ENCODE results near the gene DPP6.

DPP6 gene

DNA sequence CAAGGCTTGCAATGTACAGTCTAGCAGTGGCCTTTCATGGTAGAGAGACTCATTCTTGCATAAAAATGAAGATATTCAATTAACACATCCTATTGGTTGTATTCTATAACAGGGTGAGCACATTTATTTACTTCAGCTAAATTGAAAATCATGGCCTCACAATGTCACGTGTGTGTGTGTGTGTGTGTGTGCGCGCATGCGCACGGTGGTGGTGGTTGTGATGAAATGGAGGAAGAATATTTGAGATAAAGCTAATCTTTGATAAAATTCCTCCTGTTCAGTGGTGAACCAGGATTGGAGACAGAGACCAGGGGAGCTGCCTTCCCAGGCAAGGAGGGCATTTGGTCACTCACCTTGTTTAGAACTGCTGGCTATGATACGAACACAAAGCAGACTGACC, 199.8 kb downstream of the DPP6 start:
- H3K4me3 ChIP-seq (ENCODE audit: low read length, poor library complexity, severe bottlenecking): no peak overlapping the region
- no peak overlapping the region for H3K9ac ChIP-seq (ENCODE audit: low read depth, low read length, poor library complexity, severe bottlenecking)
- no peaks in the 10 kb centered on the region for H3K4me1 ChIP-seq (ENCODE audit: insufficient read depth, low read length, poor library complexity, severe bottlenecking)
- H3K9me2 ChIP-seq (replicated peaks; ENCODE audit: low read depth, low read length): no peaks in the 10 kb centered on the region
- H3K9me3 ChIP-seq (ENCODE audit: insufficient read depth, low read depth, low read length): peaks cover 5% of the 10 kb centered on the region; the same call in 1 of the 2 replicates
- H3K36me3 ChIP-seq (ENCODE audit: insufficient read depth, low read length): no peaks in the 10 kb centered on the region
- H2AFZ ChIP-seq (ENCODE audit: low read length): no peak overlapping the region
- no peak overlapping the region for H3K4me2 ChIP-seq (ENCODE audit: low read depth, low read length, poor library complexity, severe bottlenecking)
- H3F3A ChIP-seq (ENCODE audit: low read depth): no peaks in the 10 kb centered on the region
- H3K27me3 ChIP-seq (ENCODE audit: insufficient read depth, low read length, poor library complexity, severe bottlenecking): no peaks in the 10 kb centered on the region
- no peaks in the 10 kb centered on the region for H4K20me1 ChIP-seq (ENCODE audit: insufficient read depth, low read length, poor library complexity, severe bottlenecking)
- H3K79me2 ChIP-seq (ENCODE audit: insufficient read depth, low read length): no peaks in the 10 kb centered on the region
- TF ChIP-seq CTCF (conservative IDR thresholded peaks at IDR 0.05; ENCODE audit: low read length) (no peak), EZH2phosphoT487 (IDR thresholded peaks at IDR 0.05; ENCODE audit: borderline replicate concordance) (no peak)

GRCh38 chr7:154253810-154254209, 201.6 kb downstream of the DPP6 start:
- H3K9ac ChIP-seq (ENCODE audit: low read depth, low read length, poor library complexity, severe bottlenecking): no peak overlapping the region
- H4K20me1 ChIP-seq (ENCODE audit: insufficient read depth, low read length, poor library complexity, severe bottlenecking): no peaks in the 10 kb centered on the region
- H2AFZ ChIP-seq (ENCODE audit: low read length): no peak overlapping the region
- peaks cover 5% of the 10 kb centered on the region; the same call in 1 of the 2 replicates for H3K9me3 ChIP-seq (ENCODE audit: insufficient read depth, low read depth, low read length)
- no peaks in the 10 kb centered on the region for H3K27me3 ChIP-seq (ENCODE audit: insufficient read depth, low read length, poor library complexity, severe bottlenecking)
- H3K4me1 ChIP-seq (ENCODE audit: insufficient read depth, low read length, poor library complexity, severe bottlenecking): no peaks in the 10 kb centered on the region
- H3K4me2 ChIP-seq (ENCODE audit: low read depth, low read length, poor library complexity, severe bottlenecking): no peak overlapping the region
- no peaks in the 10 kb centered on the region for H3F3A ChIP-seq (ENCODE audit: low read depth)
- no peaks in the 10 kb centered on the region for H3K9me2 ChIP-seq (replicated peaks; ENCODE audit: low read depth, low read length)
- H3K79me2 ChIP-seq (ENCODE audit: insufficient read depth, low read length): no peaks in the 10 kb centered on the region
- no peak overlapping the region for H3K4me3 ChIP-seq (ENCODE audit: low read length, poor library complexity, severe bottlenecking)
- H3K36me3 ChIP-seq (ENCODE audit: insufficient read depth, low read length): no peaks in the 10 kb centered on the region
- TF ChIP-seq CTCF (conservative IDR thresholded peaks at IDR 0.05; ENCODE audit: low read length) (no peak), EZH2phosphoT487 (IDR thresholded peaks at IDR 0.05; ENCODE audit: borderline replicate concordance) (no peak)

DNA sequence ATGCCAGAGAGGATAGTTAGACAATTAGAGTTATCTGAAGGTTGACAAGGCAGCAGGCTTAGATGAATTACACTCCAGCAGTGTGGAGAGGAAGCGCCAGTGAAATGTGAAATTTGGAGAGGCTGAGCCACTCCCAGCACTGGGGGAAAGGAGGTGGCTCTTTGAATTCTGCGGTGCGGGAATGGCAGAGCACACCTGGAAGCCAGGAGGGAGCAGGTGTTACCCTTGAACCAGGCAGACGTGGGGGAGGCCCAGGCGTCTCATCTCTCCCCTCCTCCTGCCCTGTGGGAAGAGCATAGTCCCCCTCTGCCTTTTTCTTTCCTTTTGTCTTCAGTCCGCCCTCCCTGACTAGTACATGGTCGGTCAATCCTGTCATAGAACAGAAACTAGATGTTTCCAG, 203.1 kb downstream of the DPP6 start:
- Histone ChIP-seq H3K4me1 (ENCODE audit: insufficient read depth, low read length, poor library complexity, severe bottlenecking) (no peaks in the 10 kb centered on the region), H3K27me3 (ENCODE audit: insufficient read depth, low read length, poor library complexity, severe bottlenecking) (no peaks in the 10 kb centered on the region), H4K20me1 (ENCODE audit: insufficient read depth, low read length, poor library complexity, severe bottlenecking) (no peaks in the 10 kb centered on the region), H3K9me3 (ENCODE audit: insufficient read depth, low read depth, low read length) (peaks cover 5% of the 10 kb centered on the region; the same call in 1 of the 2 replicates), H3K4me3 (ENCODE audit: low read length, poor library complexity, severe bottlenecking) (no peak overlapping the region), H3F3A (ENCODE audit: low read depth) (no peaks in the 10 kb centered on the region), H3K9ac (ENCODE audit: low read depth, low read length, poor library complexity, severe bottlenecking) (no peak overlapping the region), H2AFZ (ENCODE audit: low read length) (no peak overlapping the region), H3K79me2 (ENCODE audit: insufficient read depth, low read length) (no peaks in the 10 kb centered on the region), H3K4me2 (ENCODE audit: low read depth, low read length, poor library complexity, severe bottlenecking) (no peak overlapping the region), H3K9me2 (replicated peaks; ENCODE audit: low read depth, low read length) (no peaks in the 10 kb centered on the region), H3K36me3 (ENCODE audit: insufficient read depth, low read length) (no peaks in the 10 kb centered on the region)
- TF ChIP-seq CTCF (conservative IDR thresholded peaks at IDR 0.05; ENCODE audit: low read length): no peak
- no peak for TF ChIP-seq EZH2phosphoT487 (IDR thresholded peaks at IDR 0.05; ENCODE audit: borderline replicate concordance)

Data from Loucy (cell line).